LNCAP (cell line): ENCODE data around the gene SLC8A1.

Experiments
- TF ChIP-seq, protein P1 (sequence below): fragments of 450-650 bp; IDR thresholded peaks from 2 replicates; pipeline ENCODE4 v1.5.1; 2017; ENCODE audit warnings: mild to moderate bottlenecking

The SLC8A1 gene

DNA sequence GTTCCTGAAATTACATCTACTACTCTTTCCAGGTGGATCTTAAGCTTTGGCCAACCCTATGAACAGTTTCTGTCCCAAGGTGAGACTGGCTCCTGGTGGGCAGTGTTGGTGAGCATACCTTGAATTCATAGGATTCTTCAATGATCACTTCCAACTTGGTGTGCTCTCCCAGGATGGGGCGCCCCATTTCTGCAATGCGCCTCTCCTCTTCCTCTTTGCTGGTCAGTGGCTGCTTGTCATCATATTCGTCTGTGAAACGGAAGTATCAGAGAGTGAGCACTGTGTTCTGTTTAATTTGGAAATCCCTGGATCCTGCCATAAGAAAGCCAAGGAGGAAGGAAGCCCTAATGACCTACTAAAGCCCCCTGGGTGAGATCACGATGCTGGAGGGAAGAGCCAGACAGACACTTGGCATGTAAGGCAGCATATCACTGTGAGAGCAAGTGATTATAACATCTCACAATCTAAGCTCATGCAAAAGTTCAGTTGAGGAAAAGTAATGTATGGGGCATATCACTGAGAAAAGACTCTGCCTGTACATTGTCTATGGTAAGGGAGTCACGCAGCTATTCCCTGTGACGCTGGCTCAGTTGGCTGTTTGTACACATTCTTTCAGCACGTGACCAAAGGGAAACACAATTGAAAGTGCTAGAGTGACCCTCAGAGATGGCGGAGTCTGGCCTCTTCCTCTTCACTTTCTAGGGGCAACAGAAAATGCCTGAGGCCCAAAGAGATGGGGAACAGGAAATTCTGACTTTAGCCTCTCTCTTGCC lies 287.0 kb downstream of the SLC8A1 start:
- TF ChIP-seq, protein P1, sequence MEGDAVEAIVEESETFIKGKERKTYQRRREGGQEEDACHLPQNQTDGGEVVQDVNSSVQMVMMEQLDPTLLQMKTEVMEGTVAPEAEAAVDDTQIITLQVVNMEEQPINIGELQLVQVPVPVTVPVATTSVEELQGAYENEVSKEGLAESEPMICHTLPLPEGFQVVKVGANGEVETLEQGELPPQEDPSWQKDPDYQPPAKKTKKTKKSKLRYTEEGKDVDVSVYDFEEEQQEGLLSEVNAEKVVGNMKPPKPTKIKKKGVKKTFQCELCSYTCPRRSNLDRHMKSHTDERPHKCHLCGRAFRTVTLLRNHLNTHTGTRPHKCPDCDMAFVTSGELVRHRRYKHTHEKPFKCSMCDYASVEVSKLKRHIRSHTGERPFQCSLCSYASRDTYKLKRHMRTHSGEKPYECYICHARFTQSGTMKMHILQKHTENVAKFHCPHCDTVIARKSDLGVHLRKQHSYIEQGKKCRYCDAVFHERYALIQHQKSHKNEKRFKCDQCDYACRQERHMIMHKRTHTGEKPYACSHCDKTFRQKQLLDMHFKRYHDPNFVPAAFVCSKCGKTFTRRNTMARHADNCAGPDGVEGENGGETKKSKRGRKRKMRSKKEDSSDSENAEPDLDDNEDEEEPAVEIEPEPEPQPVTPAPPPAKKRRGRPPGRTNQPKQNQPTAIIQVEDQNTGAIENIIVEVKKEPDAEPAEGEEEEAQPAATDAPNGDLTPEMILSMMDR, result no peak

DNA sequence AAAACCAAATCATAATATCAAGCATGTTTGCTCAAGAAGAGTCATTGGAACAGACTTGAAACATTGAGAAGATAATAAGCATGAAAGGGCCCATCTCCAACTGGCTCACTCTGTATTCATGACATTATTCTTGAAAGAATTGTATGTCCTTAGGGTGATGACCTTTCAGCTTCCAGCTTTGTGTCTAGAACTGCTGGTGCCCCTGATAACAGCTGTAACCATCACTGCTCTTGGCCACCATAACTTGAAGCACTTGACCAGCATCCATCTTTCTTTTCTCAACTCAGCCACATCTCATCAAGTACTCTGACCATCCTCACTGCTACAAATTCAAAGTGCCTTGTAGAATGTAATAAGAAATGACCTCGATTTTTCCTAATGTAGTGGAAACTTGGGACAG lies 289.9 kb downstream of the SLC8A1 start:
- TF ChIP-seq, protein P1, result no peak

DNA sequence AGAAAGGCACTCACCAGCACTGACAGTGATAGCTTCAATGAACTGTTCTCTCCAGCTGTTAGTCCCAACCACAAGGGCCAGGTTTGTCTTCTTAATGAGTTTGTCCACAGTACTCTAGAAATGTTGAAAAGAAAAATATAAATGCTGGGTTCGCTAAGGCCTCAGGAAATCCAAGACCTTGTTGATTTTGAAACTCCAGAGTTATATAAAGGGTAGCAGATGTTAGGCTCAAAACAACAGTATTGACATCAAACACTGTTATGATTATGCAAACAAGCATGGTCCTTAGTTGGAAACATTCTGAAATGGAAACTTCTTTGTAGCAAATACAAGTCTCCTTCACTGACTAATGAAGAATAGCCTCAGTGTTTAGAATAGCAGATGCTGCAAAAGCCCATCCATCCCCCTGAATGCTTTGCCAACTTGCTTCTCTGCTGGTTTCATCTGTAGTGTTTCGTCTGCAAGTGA lies 291.1 kb downstream of the SLC8A1 start:
- TF ChIP-seq, protein P1, result no peak

- TF ChIP-seq, protein P1, result no peak
These were observed 292.6 kb downstream of the SLC8A1 start for GRCh38 chr2:40159333-40159732.

DNA sequence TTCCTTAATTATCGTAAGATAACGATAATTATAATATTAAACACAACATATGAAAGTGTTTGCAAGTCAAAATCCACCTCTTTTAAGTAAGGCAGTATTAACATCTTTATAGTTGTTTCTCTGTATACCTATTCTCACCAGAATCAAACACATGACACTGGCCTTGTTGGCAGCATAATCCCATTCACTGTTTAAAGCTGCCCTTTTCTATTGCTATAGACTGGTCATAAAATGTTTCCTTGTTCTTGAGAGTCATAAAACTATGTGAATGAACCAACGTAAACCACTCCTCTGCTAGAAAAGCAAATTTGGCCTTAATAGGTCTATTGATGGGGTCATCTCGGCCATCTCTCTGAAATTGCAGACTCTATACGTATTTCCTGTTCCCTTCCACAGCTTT lies 293.1 kb downstream of the SLC8A1 start:
- TF ChIP-seq, protein P1, result no peak

GRCh38 chr2:40155728-40156127 lies 296.2 kb downstream of the SLC8A1 start:
- TF ChIP-seq, protein P1, result no peak

- TF ChIP-seq, protein P1, result no peak
These were observed 301.6 kb downstream of the SLC8A1 start for GRCh38 chr2:40150266-40150665.
